HG02610 (cell line): Measurements from ENCODE around the gene ZNF2.
"Not testable (repeated sequence)": the region's sequence is repeated elsewhere in the genome, so short reads cannot be mapped to it uniquely, and the experiment has no call there.

Experiments
- ATAC-seq: cut with Tn5 transposase; IDR thresholded peaks from one replicate; pipeline ENCODE4 v1.9.1; 2021; ENCODE audit warnings: mild to moderate bottlenecking, moderate library complexity; ENCODE audit not compliant: unreplicated experiment

ZNF2 gene

GRCh38 chr2:95165371-95166064 is at the start of gene ZNF2:
Gene ZNF2, plus strand, starts transcription at chr2:95165809. Its CDS starts 10,418 bp downstream, at chr2:95176227.
- peak; percentile 95 for ATAC-seq

DNA sequence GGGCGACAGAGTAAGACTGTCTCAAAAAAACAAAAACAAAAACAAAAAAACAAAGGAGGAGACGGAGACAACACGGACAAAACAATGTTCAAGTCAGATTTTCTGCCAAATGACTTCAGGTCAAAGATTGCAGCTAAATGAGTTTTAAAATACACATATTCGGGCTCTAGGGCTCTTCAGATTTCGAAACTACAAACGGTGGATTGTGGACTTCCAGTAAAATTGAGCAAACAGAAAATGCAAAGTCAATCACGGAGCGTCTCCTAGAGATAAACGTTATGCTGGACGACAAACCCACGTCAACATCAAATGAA is 44.6 kb upstream of the ZNF2 start:
- ATAC-seq, result no peak

DNA sequence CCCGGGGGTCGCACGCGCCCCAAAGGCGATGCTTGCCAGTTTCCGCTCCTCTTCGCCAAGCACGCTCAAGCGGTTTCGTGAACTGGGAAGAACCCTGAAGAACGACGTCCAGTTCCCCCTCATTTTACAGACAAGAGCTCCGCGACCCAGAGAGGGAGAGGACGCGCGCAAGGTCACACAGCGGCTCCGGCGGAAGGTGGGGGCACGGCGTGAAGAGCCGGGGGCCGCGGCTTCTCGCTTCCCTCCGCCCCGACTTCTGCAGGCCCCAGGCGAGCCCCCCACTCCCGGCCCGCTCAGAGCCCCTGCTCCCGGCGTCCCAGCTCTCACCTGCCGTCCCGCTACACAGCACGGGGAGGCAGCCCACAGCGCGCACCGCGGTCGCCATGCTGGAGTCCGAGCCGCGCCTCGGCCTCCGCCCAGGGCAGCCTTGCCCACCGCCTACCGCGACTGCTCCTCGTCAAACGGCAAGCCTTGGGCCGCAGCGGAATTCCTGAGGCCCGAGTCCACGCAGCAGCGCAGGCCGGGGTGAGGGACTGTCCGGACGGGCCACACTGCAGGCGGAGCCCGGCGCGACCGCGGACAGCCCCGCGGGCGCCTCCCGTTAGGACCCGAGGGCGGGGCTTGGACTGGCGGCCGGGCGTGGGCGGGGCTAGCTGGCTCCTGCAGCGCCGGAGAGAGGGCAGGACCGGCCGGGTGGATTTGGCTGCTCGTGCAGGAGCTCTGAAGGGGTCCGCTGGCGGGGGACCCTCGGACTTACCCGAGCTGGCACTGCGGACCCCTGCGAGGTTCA is 44.0 kb upstream of the ZNF2 start, which contains the start of gene MRPS5:
Gene MRPS5, minus strand, starts transcription at position 402 of the 790 bp plus-strand sequence. Its CDS starts 17 bp downstream, at position 385.
- peak; percentile 92 for ATAC-seq

- peak; percentile 12 for ATAC-seq
Measured at GRCh38 chr2:95122197-95122551, 43.4 kb upstream of the ZNF2 start.

GRCh38 chr2:95138702-95139101 is 26.9 kb upstream of the ZNF2 start:
- no peak for ATAC-seq

- no peak for ATAC-seq
Measured at GRCh38 chr2:95143838-95144237, 21.8 kb upstream of the ZNF2 start.

- no peak for ATAC-seq
Measured at GRCh38 chr2:95149397-95149984, 16.1 kb upstream of the ZNF2 start.

DNA sequence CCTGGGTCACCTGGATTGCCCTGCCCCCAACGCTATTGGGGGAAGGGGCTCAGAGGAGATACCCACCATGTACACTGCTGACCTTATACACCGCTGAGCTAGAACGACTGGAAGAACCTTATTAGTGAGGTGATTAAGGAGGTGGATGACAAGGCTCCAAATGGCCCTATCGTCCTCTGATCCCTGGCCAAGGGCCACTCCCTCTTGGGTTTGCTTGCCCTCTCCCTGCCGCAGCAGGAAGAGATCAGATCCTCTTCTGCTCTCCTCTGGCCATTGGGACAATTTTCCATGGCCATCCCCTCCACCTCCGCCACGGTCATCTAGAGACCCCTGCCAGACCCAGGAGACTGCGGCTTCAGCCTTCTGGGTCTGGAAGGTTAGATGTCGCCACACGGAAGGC is 7.2 kb upstream of the ZNF2 start:
- no peak for ATAC-seq

GRCh38 chr2:95158891-95159619 is 6.6 kb upstream of the ZNF2 start:
- peak; percentile 41 for ATAC-seq

GRCh38 chr2:95159690-95160449 is 5.7 kb upstream of the ZNF2 start, which contains the start of gene ZNF514:
Gene ZNF514, minus strand, starts transcription at chr2:95159848. Its CDS starts 6,595 bp downstream, at chr2:95153253.
- ATAC-seq, result peak; percentile 83

- ATAC-seq, result peak; percentile 14
Measured at GRCh38 chr2:95165030-95165370, 609 bp upstream of the ZNF2 start.

DNA sequence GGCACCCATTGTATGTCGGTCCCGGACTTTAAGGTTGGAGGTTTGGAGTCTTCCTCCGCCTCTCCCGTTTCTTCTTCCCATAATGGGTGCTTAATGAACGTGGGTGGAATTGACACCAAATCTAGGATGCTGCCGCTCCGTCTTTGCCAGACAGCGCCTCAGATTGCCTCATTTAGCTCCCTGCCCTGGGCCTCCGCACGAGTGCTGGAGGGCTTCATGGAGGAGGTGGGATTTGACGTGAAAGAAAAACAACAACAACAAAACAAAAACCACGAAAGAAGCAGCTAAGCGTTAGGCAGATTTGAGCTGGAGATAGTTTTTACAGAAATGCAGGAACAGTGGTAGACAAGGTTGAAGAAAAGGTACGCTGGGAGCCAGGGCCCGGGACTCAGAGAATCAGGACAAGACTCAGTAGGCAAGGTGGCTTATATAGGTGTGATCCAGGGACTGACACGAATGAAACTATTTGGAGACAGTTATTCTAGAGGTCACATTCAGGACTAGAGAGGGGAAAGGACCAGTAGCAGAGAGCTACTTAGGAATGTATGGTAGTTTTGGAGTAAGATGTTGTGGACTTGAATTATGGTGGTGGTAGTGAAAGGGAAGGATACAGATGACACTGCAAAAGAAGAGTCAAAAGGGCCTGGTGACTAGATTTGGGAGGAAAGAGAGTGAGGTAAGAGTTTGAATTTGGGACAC is 605 bp downstream of the ZNF2 start:
- ATAC-seq, result peak; percentile 8

DNA sequence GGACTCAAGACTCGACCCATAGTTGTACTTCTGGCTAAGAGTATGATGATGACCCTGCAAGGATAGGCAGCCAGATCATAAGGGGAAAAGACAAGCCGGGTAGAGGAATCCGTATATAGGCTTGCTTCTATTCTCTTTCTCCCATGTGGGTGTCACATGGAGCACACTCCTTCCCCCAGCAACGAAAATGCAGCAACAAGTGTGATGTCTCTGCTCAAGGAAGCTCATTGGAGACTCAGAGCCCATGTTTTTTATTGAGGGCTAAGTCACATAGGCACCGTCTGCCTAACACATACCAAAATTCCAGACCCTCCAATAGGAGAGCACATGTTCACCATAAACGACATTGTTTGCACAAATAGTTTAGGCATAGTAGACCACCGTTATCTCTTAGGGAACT is 6.3 kb downstream of the ZNF2 start:
- no peak for ATAC-seq

DNA sequence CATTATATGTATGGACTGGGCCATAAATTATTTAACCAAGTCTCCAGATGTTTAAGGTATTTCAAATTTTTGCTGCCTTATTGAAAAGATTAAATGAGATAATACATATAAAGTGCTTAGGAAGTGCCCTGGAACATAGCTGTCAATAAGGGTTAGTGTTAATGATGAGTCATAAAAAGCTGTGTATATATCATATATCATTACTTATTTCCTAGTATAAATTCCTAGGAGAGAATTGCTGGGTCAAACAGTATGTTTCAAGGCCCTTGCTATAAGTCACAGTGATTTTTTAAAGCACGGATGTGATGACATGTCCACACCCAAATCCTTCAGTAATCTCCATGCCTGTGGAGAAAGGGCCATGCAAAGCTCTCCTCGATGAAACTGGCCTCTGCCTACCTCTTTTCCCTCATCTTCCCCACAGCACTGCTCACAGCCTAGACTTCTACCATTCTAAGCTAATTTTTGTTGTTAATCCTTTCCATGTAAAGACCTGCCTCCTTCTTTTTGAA is 8.5 kb downstream of the ZNF2 start:
- ATAC-seq, result no peak

GRCh38 chr2:95179451-95179850 is 13.8 kb downstream of the ZNF2 start:
- no peak for ATAC-seq

DNA sequence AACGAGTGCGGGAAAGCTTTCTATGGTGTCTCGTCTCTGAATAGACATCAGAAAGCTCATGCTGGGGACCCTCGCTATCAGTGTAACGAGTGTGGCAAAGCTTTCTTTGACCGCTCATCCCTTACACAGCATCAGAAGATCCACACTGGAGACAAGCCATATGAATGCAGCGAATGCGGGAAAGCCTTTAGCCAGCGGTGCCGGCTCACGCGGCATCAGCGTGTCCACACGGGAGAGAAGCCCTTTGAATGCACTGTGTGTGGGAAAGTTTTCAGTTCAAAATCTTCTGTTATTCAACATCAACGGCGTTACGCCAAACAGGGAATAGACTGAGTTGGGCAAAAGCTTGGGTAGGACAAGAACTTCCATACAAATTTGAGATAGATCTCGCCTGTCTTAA is 16.2 kb downstream of the ZNF2 start:
- no peak for ATAC-seq

DNA sequence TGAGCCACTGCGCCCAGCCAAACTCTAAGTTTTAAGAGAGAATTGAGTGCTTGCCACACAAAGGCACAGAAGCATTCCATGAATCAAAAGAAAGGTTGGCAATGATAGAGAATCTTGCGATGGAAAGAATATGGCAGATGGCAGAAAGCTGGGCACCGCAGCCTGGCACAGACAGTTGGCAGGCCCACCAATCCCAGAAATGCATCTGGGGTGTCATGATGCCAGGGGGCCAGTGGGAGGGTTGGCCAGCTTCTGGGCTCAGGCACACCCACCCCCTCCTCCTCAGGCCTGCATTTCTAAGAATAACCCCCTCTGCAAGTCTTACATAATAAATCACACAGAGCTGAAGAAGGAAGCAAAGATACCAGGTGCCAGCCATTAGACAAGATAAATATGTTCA is 19.6 kb downstream of the ZNF2 start:
- no peak for ATAC-seq

DNA sequence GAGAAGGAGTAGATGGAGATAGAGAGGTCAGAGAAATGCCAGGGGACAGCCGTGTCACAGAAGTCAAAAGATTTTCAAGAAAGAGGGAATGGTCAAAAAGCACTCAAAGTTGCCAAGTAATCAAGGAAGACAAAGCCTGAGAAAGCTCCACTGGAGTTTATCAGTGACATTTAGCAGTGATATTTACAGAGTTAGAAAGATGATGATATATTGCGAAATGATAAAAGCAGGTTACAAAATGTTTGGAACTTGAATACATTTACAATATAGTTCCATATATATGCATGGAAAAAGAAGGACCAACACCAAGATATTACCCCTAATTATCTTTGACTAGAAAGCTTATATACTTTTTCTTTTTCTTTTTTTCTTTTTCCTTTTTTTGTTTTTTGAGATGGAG is 20.4 kb downstream of the ZNF2 start:
- ATAC-seq, result no peak

- ATAC-seq, result not testable (repeated sequence)
Measured at GRCh38 chr2:95192956-95193355, 27.3 kb downstream of the ZNF2 start.

DNA sequence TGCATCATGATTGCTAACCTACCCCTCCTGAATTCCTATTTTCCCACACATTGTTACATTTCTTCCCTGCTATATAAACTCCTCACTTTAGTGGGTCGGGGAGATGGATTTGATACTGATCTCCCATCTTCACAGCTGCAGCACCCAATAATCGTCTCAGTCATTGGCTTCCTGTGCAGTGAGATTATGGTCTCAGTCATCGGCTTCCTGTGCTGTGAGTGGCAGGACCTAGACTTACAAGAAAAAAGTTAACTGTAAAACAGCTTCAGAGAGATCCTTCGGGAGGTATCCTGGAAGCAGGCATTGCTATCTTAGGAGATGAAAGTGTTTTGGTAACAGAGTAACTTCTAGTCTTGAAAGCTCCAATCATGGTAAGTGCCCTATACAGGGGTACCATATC is 38.3 kb downstream of the ZNF2 start:
- no peak for ATAC-seq
